GM12872 (cell line): ENCODE results near the gene KHNYN.

Experiments used
- CTCF ChIP-seq: IDR thresholded peaks from 3 replicates; pipeline ENCODE4 v1.5.1; 2011; ENCODE audit warnings: low read depth, mild to moderate bottlenecking, low read length, moderate library complexity; ENCODE audit not compliant: insufficient read depth

The KHNYN gene

GRCh38 chr14:24406416-24406815 lies 23.3 kb upstream of the KHNYN start:
- TF ChIP-seq CTCF = no peak

GRCh38 chr14:24407608-24408325 lies 22.0 kb upstream of the KHNYN start:
- no peak for TF ChIP-seq CTCF

GRCh38 chr14:24408764-24409163 lies 21.0 kb upstream of the KHNYN start:
- no peak for TF ChIP-seq CTCF

GRCh38 chr14:24409192-24409591 lies 20.6 kb upstream of the KHNYN start:
- no peak for TF ChIP-seq CTCF

- TF ChIP-seq CTCF = no peak
Measured at GRCh38 chr14:24409956-24410355, 19.8 kb upstream of the KHNYN start.

- peak; percentile 77 for TF ChIP-seq CTCF
Measured at GRCh38 chr14:24411443-24412389, 18.0 kb upstream of the KHNYN start.

GRCh38 chr14:24414077-24414476 lies 15.7 kb upstream of the KHNYN start:
- TF ChIP-seq CTCF = no peak
